Effector CD4-positive, alpha-beta T cell (primary cell): Measurements from ENCODE around the gene CCRL2.
"Not testable (repeated sequence)": the region's sequence is repeated elsewhere in the genome, so short reads cannot be mapped to it uniquely, and the experiment has no call there.

ENCODE experiments used
- DNase-seq: peaks from one replicate; pipeline ENCODE4 v3.0.0-alpha.2; 2020

The CCRL2 gene

GRCh38 chr3:46429671-46430070 lies 22.6 kb downstream of the CCRL2 start:
- no peak for DNase-seq

GRCh38 chr3:46430879-46431278 lies 23.8 kb downstream of the CCRL2 start:
- DNase-seq, result not testable (repeated sequence)

GRCh38 chr3:46431905-46432304 lies 24.8 kb downstream of the CCRL2 start:
- DNase-seq, result not testable (repeated sequence)

GRCh38 chr3:46433118-46433517 lies 26.1 kb downstream of the CCRL2 start:
- not testable (repeated sequence) for DNase-seq

GRCh38 chr3:46433841-46434240 lies 26.8 kb downstream of the CCRL2 start:
- no peak for DNase-seq

- no peak for DNase-seq
Observed at GRCh38 chr3:46435081-46435726, 28.1 kb downstream of the CCRL2 start.

- DNase-seq, result no peak
Observed at GRCh38 chr3:46438831-46439230, 31.8 kb downstream of the CCRL2 start.

- DNase-seq, result no peak
Observed at GRCh38 chr3:46440531-46441294, 33.7 kb downstream of the CCRL2 start.

GRCh38 chr3:46442576-46443530 lies 35.8 kb downstream of the CCRL2 start:
- DNase-seq, result peak; percentile 27

GRCh38 chr3:46447228-46447985 lies 40.3 kb downstream of the CCRL2 start:
- no peak for DNase-seq

- DNase-seq, result no peak
Observed at GRCh38 chr3:46448721-46449120, 41.7 kb downstream of the CCRL2 start.

- no peak for DNase-seq
Observed at GRCh38 chr3:46449755-46450552, 42.9 kb downstream of the CCRL2 start.

- no peak for DNase-seq
Observed at GRCh38 chr3:46453526-46454208, 46.6 kb downstream of the CCRL2 start.

GRCh38 chr3:46454209-46454595 lies 47.1 kb downstream of the CCRL2 start:
- DNase-seq, result no peak

- DNase-seq, result no peak
Observed at GRCh38 chr3:46454606-46455005, 47.5 kb downstream of the CCRL2 start.

- no peak for DNase-seq
Observed at GRCh38 chr3:46455231-46456115, 48.4 kb downstream of the CCRL2 start.

- DNase-seq, result no peak
Observed at GRCh38 chr3:46456118-46456517, 49.1 kb downstream of the CCRL2 start.
